GM21737 (cell line): ENCODE results near the gene SIMC1.

Experiments
- ATAC-seq: cut with Tn5 transposase; IDR thresholded peaks from one replicate; pipeline ENCODE4 v1.9.1; 2021; ENCODE audit warnings: mild to moderate bottlenecking, moderate library complexity; ENCODE audit not compliant: unreplicated experiment

Gene SIMC1

DNA sequence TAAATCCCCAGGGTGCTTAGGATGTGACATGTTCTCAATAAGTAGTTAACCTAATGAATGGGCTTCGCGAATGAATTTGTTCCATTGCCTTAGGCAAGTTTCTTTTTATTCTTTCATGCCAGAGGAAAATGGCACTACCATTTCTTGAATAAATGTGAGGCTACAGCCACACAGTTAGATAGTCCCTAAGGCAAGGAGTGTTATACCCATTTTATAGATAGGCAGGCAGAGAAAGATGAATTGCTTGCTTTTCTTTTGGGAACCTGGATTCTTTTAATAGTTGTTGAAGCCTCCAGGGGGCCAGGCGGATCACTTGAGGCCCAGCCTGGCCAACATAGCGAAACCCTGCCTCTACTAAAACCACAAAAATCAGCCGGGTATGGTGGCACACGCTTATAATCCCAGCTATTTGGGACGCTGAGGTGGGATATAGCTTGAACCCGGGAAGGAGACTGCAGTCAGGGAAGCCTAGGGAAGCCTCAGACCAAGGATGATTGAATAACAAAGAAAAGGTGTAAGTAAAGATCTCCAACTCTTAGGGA, 149.2 kb downstream of the SIMC1 start:
- no peak for ATAC-seq

DNA sequence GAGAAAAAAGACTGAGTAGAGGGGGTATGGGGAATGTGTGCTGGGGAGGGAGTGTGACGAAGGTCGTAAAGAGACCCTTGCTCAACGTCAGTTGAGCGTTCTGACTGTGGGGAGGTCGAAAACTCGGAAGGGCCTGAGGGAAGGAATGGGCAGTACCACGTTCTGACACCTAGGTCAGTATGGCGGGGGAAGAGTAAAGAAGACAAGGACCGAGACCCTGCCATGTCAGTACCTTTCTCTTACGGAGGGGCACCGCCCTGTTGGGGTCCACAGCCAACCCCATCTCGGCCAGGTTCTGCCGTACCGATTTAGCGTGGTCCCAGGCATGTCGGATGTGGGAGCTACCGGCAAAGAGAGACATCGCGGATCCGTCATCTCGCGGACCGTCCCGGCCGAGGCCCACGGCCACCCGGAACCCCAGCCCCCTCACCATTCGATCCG, 149.8 kb downstream of the SIMC1 start:
- ATAC-seq = peak; percentile 1

DNA sequence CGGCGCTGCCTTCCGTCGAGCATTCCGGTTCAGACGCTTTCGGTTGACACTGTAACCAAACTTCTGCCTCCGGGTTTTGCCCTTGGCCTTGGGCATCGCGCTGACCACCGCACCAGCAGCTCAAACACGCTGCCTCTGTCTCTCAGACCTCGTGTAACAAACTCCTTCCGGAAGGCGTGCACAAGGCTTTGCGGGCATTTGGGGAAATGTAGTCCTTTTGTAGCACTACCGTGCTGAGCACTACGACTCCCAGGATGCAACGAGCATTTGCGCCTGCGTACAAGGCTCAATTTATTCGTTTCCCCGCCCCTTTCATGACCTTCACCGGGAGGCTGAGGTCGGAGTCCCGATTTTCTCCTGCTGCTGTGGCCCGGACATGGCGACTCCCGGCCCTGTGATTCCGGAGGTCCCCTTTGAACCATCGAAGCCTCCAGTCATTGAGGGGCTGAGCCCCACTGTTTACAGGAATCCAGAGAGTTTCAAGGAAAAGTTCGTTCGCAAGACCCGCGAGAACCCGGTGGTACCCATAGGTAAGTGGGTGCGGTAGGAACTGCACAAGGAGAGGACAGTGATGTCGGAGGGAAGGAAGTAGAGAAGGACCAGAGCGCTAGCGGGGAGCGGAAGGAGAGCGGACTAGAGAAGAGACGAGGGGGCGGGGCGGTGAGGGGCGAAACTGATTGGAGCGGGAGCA, 150.4 kb downstream of the SIMC1 start, which contains the start of the genes HIGD2A and NOP16:
Gene HIGD2A (plus strand): TSS at position 308 of the 691 bp plus-strand sequence. CDS start 69 bp downstream, at position 377.
Gene NOP16 (minus strand): TSS at position 155 of the 691 bp plus-strand sequence. CDS start 59 bp downstream, at position 96.
- peak; percentile 77 for ATAC-seq

DNA sequence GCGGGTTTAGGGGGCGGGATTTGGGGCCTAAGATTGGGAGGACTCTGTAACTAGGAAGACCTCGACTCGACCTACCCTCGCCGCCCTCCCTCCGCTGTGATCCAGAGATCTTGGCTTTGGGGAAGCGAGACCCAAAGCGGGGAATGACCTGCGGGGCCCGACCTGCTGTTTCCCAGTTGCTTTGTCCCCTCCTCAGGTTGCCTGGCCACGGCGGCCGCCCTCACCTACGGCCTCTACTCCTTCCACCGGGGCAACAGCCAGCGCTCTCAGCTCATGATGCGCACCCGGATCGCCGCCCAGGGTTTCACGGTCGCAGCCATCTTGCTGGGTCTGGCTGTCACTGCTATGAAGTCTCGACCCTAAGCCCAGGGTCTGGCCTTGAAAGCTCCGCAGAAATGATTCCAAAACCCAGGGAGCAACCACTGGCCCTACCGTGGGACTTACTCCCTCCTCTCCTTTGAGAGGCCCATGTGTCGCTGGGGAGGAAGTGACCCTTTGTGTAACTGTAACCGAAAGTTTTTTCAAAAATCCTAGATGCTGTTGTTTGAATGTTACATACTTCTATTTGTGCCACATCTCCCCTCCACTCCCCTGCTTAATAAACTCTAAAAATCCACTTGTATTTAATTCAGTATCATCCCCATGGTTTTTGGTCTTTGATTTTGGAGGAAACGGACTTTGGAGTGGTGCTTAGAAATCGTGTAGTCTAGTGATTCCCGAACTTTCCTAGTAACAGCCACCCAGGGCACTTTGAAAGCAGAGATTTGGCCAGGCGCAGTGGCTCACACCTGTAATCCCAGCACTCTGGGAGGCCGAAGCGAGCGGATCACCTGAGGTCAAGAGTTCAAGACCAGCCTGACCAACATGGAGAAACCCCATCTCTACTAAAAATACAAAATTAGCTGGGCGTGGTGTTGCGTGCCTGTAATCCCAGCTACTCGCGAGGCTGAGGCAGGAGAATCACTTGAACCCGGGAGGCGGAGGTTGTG, 151.2 kb downstream of the SIMC1 start:
- no peak for ATAC-seq

DNA sequence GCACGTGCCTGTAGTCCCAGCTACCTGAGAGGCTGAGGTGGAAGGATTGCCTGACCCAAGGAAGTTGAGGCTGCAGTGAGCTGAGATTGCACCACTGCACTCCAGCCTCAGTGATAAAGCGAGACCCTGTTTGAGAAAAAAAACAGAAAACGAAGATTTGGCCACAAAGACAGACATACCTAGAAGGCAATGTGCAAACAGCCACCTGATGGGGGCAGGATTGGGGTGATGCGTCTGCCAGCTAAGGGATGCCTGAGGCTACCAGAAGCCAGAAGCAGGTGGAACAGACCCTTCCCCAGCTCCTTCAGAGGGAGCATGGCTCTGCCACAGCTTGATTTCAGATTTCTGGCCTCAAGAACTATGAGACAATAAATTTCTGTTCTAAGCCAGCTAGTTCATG, 153.3 kb downstream of the SIMC1 start:
- no peak for ATAC-seq

DNA sequence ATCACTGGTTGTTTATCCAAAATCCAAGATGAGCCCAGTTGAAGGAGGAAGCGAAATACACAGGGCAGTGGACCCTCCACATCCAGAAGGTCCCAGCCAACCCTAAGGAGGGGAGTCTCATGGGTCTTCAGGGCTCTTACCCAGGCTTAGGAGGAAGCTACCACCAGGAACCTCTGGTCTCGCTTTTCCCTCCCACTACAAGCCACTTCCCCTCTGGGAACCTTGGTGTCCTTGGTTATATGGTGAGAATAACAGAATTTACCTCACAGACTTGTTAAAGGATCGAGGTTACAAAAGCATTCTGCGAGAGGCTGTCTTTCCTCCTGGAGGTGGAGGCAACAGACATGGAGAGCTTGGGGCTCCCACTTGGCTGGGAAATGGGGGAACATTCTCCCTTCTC, 153.8 kb downstream of the SIMC1 start:
- no peak for ATAC-seq

DNA sequence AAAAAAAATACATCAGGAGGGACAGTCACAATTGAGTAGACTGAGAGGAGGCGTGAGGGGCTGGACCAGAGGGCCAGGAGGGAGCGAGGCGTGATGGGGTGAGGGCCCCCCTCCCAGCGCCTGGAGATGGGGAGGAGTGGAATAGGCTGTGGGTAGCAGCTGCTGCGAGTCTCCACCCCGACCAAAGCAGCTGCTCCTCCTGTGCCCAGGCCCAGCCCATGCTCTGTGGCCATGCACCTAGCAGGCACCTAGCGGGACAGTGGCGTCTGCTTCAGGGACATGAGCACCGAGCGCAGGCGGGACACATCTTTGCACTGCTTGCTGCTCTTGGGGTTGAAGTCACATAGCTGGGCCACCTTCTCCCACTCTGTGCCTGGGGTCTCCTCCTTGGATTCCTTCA, 154.3 kb downstream of the SIMC1 start:
- no peak for ATAC-seq

DNA sequence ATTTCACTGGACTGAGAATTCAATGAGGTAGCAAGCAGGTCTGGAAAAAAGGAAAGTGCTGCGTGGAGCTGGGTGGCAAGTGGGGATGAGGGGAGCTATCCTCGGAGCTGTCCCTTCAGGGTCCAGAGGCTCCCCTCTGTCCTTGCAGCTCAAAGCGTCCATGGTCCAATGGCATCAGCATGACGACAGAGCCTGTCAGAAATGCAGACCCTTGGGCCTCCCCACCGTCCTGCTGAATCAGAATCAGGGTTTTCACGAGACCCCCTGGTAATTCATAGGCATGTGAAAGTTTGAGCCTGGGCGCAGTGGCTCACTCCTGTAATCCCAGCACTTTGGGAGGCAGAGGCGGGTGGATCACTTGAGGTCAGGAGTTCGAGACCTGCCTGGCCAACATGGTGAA, 155.9 kb downstream of the SIMC1 start:
- no peak for ATAC-seq

DNA sequence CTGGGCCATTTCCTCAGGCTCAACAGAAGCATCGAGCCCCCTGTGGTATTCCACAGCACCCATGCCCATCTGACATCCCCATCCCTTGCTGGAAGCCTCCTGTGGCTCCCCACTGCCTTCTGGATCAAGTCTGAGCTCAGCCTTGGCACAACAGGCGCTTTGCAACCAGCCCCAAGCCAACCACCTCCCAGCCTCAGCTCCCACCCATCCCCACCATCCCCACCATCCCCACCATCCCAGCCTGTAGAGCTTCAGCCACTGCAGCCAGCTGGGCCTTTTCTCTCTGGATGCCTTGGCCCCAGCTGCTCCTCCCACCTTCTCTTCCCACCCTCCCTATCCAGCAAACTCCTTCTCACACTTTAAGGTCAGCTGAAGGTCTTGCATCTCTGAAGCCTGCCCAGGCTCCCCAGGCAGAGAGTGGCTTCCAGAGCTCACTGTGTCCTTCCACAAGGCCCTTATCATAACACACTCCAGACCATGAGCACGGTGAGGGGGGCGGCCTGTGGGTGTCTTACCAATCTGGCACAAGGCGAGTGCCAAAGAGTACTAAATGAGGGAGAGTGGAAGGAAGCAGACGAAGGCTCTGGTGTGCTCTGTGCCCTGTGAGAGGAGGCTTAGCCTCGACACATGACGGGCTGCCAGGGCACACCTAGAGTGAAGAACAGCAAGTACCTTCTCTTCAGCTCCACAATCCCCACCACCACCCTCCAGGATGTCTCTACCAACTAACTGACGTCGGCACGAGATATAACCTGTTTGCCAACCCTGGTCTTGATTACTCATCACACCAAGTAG, 156.9 kb downstream of the SIMC1 start:
- no peak for ATAC-seq
